HG02884 (cell line): Measurements from ENCODE around the gene PCDH9.

Source experiments
- ATAC-seq: cut with Tn5 transposase; IDR thresholded peaks from one replicate; pipeline ENCODE4 v1.9.1; 2021; ENCODE audit warnings: mild to moderate bottlenecking, moderate library complexity; ENCODE audit not compliant: unreplicated experiment

The PCDH9 gene

DNA sequence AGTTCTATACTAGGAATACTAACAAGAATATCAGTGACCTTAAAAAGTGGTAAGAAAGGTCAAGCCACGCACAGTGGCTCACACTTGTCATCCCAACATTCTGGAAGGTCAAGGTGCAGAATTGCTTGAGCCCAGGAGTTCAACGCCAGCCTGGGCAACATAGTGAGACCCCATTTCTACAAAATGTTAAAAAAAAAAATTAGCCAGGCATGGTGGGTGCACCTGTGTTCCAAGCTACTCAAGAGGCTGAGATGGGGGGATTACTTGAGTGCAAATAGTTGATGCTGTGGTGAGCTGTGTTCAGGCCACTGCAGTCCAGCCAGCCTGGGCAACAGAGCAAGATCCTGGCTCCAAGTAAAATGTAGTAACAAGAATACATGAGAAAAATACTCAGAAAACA is 61.8 kb downstream of the PCDH9 start:
- ATAC-seq = no peak

GRCh38 chr13:67167420-67167819 is 62.7 kb downstream of the PCDH9 start:
- no peak for ATAC-seq

DNA sequence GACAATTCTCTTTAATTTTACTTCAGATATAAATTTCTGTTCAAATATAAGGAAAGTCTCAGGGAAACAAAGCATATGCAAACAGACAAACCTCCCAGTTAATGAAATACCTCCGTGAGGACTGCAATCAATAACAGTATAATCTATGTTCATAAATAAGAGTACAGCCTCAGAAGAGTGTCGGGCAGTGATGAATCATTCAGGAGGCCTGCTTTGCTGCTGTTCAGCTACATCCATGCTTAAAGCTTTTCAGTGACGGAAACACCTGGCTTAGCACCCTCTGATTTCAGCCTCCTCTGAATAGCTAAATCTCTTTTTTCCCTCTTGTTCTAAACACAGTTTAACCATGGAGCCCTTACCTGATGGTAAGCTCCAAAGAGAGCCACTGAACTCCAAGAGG is 69.0 kb downstream of the PCDH9 start:
- no peak for ATAC-seq

GRCh38 chr13:67158903-67159302 is 71.2 kb downstream of the PCDH9 start:
- no peak for ATAC-seq

GRCh38 chr13:67156723-67157060 is 73.4 kb downstream of the PCDH9 start:
- no peak for ATAC-seq

DNA sequence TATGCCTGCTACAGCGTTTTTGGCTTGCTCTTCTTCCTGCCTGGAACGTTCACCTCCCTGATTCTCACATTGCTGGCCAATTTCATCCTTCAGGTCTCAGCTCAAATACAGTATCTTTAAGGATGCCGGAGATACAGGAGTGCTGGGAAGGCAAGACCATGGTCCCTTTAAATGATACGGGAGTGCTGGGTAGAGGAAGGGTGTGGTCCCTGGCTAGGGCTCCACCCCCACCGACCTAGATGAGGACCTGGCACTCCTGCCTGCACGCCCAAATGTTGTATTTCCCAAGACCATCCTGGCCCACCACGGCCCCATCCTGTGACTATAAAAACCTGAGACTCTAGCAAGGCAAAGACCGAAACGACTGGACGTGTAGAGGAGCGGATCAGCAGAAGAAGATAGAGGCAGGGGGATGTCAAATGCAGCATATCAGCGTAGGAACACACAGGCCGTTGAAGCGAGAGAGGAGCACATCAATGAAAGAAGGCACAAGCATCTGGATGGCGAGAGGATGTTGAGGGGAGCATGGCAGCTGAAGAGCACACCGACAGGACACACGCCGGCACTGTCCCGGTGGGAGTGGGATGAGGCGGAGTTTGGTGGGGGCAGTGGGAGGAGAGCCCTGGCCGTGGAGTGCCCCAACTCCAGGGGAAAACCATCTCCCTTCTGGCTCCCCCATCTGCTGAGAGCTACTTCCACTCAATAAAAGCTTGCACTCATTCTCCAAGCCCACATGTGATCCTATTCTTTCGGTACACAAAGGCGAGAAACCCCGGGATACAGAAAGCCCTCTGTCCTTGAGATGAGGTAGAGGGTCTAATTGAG is 74.0 kb downstream of the PCDH9 start:
- no peak for ATAC-seq

- no peak for ATAC-seq
Measured at GRCh38 chr13:67152085-67152484, 78.1 kb downstream of the PCDH9 start.

- no peak for ATAC-seq
Measured at GRCh38 chr13:67151652-67152051, 78.5 kb downstream of the PCDH9 start.

- no peak for ATAC-seq
Measured at GRCh38 chr13:67150608-67151007, 79.5 kb downstream of the PCDH9 start.

DNA sequence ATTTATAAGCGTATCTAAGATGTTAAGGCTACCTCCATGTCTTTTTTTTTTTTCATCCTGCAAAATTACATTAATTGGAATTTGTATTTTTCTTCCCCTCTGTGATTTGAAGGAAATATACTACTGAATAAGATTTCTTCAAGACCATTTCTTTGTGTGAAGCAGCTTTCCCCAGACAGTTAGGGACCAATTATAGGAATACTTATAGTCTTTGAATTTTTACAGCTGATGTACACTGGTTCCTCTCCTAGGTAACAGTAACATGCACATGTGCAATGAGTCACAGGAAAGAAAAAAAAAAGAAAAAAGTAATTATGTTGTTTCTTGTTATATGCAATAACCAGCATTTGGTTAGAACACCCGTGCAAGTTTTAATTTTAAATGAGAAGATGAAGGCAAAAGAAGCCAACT is 82.0 kb downstream of the PCDH9 start:
- ATAC-seq = no peak

DNA sequence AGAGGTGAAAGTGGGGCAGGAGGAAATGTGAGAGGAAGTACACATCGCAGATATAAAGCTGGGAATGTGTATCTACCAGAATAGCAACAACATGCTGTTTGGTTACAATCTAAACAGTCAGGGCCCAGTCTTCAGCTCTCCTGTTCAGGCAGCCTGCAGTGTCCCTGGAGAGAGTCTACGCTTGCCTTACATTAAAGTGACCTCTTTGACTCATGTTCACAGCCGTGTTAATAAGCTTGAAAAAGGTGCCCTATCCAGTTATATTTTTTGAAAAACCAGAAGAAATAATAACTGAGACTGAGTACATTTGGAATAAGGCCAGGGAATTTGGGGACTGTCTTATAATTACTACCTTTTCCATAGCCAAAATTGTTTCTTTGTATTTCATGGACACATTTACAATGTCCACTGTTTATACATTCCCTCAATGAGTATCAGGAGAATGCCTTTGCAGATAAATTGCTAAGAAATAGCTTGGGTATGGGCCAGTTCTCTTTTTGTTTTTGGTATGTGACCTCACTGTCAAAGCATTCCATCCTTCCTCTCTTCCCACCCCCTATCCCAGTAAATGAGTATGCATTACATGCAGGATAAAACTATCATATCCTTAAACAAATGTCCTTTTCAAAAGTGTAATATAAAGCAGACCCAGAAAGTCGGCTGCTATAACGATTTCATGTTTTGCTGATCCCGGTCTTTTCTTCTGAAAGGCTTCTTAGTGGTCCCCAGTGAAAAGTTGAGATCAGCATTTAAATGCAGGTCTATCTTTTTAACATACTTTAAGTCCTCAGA is 82.6 kb downstream of the PCDH9 start:
- no peak for ATAC-seq

DNA sequence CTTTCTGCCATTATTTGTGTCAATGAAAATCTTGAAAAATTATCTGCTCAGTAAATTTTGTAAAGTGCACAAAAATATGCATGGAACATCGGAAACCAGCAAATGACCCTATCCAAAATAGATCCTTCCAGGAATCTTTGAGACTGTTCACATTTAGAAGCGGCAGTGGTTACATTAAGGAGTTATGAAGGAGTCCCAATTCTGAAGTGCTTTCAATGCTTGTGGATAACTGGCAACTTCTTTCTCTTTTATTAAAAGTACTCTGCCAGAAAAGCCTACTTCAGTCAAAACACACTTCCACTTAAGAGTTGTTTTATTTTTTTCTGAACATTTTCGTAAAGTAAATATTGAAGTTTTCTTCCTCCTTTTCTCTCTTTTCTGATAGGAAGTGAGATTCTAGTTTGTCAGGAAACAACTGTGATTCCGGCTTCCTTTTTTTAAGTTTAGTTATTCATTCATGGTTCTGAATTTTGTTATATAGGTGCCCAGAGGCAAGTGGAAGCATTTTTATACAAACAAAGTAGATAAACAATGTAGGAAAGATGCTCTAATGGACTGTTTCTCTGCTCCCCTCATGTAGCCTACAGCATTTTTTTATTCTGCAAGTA is 83.5 kb downstream of the PCDH9 start:
- no peak for ATAC-seq

GRCh38 chr13:67145950-67146349 is 84.2 kb downstream of the PCDH9 start:
- ATAC-seq = no peak

- no peak for ATAC-seq
Measured at GRCh38 chr13:67143544-67144115, 86.5 kb downstream of the PCDH9 start.

- no peak for ATAC-seq
Measured at GRCh38 chr13:67140006-67140405, 90.1 kb downstream of the PCDH9 start.

GRCh38 chr13:67139551-67139950 is 90.6 kb downstream of the PCDH9 start:
- ATAC-seq = no peak

DNA sequence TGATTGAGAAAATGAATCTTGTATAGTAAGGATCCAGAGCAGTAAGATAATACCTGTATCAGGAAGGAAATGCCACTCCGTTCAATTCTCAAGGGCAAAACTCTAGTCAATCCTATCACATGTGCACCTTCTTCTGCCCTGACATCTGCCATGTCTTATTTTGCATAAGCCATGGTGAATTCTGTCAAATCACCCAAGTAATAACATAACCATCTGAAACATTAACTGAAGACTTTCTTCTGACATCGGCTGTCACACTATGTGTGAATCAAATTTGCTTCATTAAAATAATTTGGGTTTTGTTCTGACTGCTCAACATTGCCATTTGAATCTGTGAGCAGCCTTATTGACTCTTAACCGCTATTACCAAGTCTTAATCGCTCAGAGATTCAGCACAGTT is 91.2 kb downstream of the PCDH9 start:
- ATAC-seq = no peak

DNA sequence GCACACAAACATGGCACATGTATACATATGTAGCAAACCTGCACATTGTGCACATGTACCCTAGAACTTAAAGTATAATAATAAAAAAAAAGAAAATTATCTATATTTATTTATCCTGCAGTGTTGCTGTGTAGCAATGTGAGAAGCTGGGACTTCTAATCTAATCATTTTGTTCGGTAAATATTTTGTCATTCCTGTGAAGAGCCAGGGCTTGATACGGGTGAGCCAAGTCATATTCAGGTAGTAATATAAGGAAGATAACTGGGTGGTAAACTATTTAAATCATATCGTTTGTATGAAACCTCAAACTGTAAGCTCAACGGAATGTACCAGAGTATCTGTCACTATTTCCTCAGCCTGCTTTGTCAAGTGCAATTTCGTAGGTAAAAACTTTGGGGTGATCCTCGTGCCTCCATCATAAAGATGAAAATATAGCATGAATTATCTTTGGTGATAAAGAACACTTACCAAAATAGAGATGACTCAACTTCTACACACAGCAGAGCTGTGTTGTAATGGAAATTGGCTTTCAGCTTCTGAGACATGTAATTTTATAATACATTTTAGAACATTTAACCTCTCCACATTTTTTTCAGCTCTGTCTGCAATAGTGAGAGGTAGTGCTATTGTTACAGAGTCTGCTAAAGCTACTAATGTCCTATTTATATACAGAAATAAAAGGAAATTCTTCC is 92.9 kb downstream of the PCDH9 start:
- ATAC-seq = no peak

GRCh38 chr13:67136157-67136556 is 94.0 kb downstream of the PCDH9 start:
- ATAC-seq = no peak

GRCh38 chr13:67135356-67135755 is 94.8 kb downstream of the PCDH9 start:
- no peak for ATAC-seq
